ENCODE results near the gene TANC1. TPM values are rescaled to one million over a fixed set of nuclear protein-coding genes. Genes with fewer than 3 reads are reported as not detected.

Gene TANC1
- total RNA-seq, 2 experiments from 2014 or later = 0.31 to 0.33 TPM

- Mint-ChIP-seq H3K36me3 (peaks cover 1% of the 10 kb centered on the region), H3K4me1 (no peaks in the 10 kb centered on the region), H3K27ac (no peak overlapping the region), H3K27me3 (peaks cover 2% of the 10 kb centered on the region), H3K9me3 (peaks cover 11% of the 10 kb centered on the region), H3K4me3 (no peak overlapping the region)
- ATAC-seq (ENCODE audit: low read depth) (no peak), DNase-seq (no peak)
- POLR2A ChIA-PET = no interaction called here
Observed at GRCh38 chr2:159009940-159010339, 41.5 kb downstream of the TANC1 start.

GRCh38 chr2:159010340-159010739, 41.9 kb downstream of the TANC1 start:
- ATAC-seq (ENCODE audit: low read depth) = no peak
- peaks cover 11% of the 10 kb centered on the region for H3K9me3 Mint-ChIP-seq
- H3K4me3 Mint-ChIP-seq = no peak overlapping the region
- no peaks in the 10 kb centered on the region for H3K4me1 Mint-ChIP-seq
- POLR2A ChIA-PET = no interaction called here
- DNase-seq = no peak
- no peak overlapping the region for H3K27ac Mint-ChIP-seq
- peaks cover 2% of the 10 kb centered on the region for H3K27me3 Mint-ChIP-seq
- H3K36me3 Mint-ChIP-seq = peaks cover 1% of the 10 kb centered on the region

- no peak for DNase-seq
- POLR2A ChIA-PET = no interaction called here
- no peaks in the 10 kb centered on the region for H3K4me1 Mint-ChIP-seq
- H3K27me3 Mint-ChIP-seq = peaks cover 2% of the 10 kb centered on the region
- H3K9me3 Mint-ChIP-seq = peaks cover 15% of the 10 kb centered on the region
- H3K36me3 Mint-ChIP-seq = peaks cover 3% of the 10 kb centered on the region
- no peak overlapping the region for H3K27ac Mint-ChIP-seq
- H3K4me3 Mint-ChIP-seq = no peak overlapping the region
- ATAC-seq (ENCODE audit: low read depth) = no peak
Observed at GRCh38 chr2:159010963-159011362, 42.5 kb downstream of the TANC1 start.

- peaks cover 22% of the 10 kb centered on the region for H3K9me3 Mint-ChIP-seq
- H3K4me1 Mint-ChIP-seq = no peaks in the 10 kb centered on the region
- DNase-seq = no peak
- no peak overlapping the region for H3K27ac Mint-ChIP-seq
- no peak for ATAC-seq (ENCODE audit: low read depth)
- H3K36me3 Mint-ChIP-seq = peaks cover 3% of the 10 kb centered on the region
- H3K4me3 Mint-ChIP-seq = no peak overlapping the region
- H3K27me3 Mint-ChIP-seq = peaks cover 2% of the 10 kb centered on the region
- POLR2A ChIA-PET = no interaction called here
Observed at GRCh38 chr2:159012142-159012541, 43.7 kb downstream of the TANC1 start.

GRCh38 chr2:159013103-159013502, 44.7 kb downstream of the TANC1 start:
- DNase-seq (no peak), ATAC-seq (ENCODE audit: low read depth) (no peak)
- Mint-ChIP-seq H3K4me1 (no peaks in the 10 kb centered on the region), H3K36me3 (peaks cover 3% of the 10 kb centered on the region), H3K4me3 (no peak overlapping the region), H3K9me3 (peaks cover 22% of the 10 kb centered on the region), H3K27ac (no peak overlapping the region), H3K27me3 (peaks cover 2% of the 10 kb centered on the region)
- POLR2A ChIA-PET = no interaction called here

GRCh38 chr2:159015174-159015573, 46.7 kb downstream of the TANC1 start:
- Mint-ChIP-seq H3K4me1 (no peaks in the 10 kb centered on the region), H3K27me3 (peaks cover 2% of the 10 kb centered on the region), H3K9me3 (peaks cover 21% of the 10 kb centered on the region), H3K4me3 (no peak overlapping the region), H3K27ac (no peak overlapping the region), H3K36me3 (peaks cover 3% of the 10 kb centered on the region)
- POLR2A ChIA-PET = no interaction called here
- no peak for ATAC-seq (ENCODE audit: low read depth)
- no peak for DNase-seq

- DNase-seq = no peak
- Mint-ChIP-seq H3K36me3 (peaks cover 3% of the 10 kb centered on the region), H3K27me3 (peaks cover under 1% of the 10 kb centered on the region), H3K4me3 (no peak overlapping the region), H3K27ac (no peak overlapping the region), H3K9me3 (peaks cover 21% of the 10 kb centered on the region), H3K4me1 (no peaks in the 10 kb centered on the region)
- no peak for ATAC-seq (ENCODE audit: low read depth)
- POLR2A ChIA-PET = no interaction called here
Observed at GRCh38 chr2:159015823-159016222, 47.4 kb downstream of the TANC1 start.

GRCh38 chr2:159017837-159018236, 49.4 kb downstream of the TANC1 start:
- Mint-ChIP-seq H3K4me3 (no peak overlapping the region), H3K27ac (no peak overlapping the region), H3K9me3 (peaks cover 21% of the 10 kb centered on the region), H3K36me3 (peaks cover 3% of the 10 kb centered on the region), H3K4me1 (no peaks in the 10 kb centered on the region), H3K27me3 (no peaks in the 10 kb centered on the region)
- ATAC-seq (ENCODE audit: low read depth) (no peak), DNase-seq (no peak)
- POLR2A ChIA-PET = no interaction called here

- peaks cover 20% of the 10 kb centered on the region for H3K9me3 Mint-ChIP-seq
- H3K27ac Mint-ChIP-seq = no peak overlapping the region
- DNase-seq (no peak), ATAC-seq (ENCODE audit: low read depth) (no peak)
- POLR2A ChIA-PET = no interaction called here
- no peak overlapping the region for H3K4me3 Mint-ChIP-seq
- peaks cover 3% of the 10 kb centered on the region for H3K36me3 Mint-ChIP-seq
- no peaks in the 10 kb centered on the region for H3K4me1 Mint-ChIP-seq
- H3K27me3 Mint-ChIP-seq = no peaks in the 10 kb centered on the region
Observed at GRCh38 chr2:159019021-159019420, 50.6 kb downstream of the TANC1 start.

- Mint-ChIP-seq H3K4me3 (no peak overlapping the region), H3K9me3 (no peaks in the 10 kb centered on the region), H3K36me3 (no peaks in the 10 kb centered on the region), H3K27ac (no peak overlapping the region), H3K4me1 (no peaks in the 10 kb centered on the region), H3K27me3 (no peaks in the 10 kb centered on the region)
- no peak for DNase-seq
- POLR2A ChIA-PET = no interaction called here
- no peak for ATAC-seq (ENCODE audit: low read depth)
Observed at GRCh38 chr2:159022019-159022418, 53.6 kb downstream of the TANC1 start.

- POLR2A ChIA-PET = no interaction called here
- peaks cover 3% of the 10 kb centered on the region for H3K4me1 Mint-ChIP-seq
- no peak for ATAC-seq (ENCODE audit: low read depth)
- no peak overlapping the region for H3K4me3 Mint-ChIP-seq
- H3K27me3 Mint-ChIP-seq = no peaks in the 10 kb centered on the region
- no peaks in the 10 kb centered on the region for H3K9me3 Mint-ChIP-seq
- DNase-seq = no peak
- H3K27ac Mint-ChIP-seq = no peak overlapping the region
- H3K36me3 Mint-ChIP-seq = no peaks in the 10 kb centered on the region
Observed at GRCh38 chr2:159026170-159026569, 57.7 kb downstream of the TANC1 start.

- ATAC-seq (ENCODE audit: low read depth) = no peak
- Mint-ChIP-seq H3K4me3 (no peak overlapping the region), H3K9me3 (no peaks in the 10 kb centered on the region), H3K27ac (no peak overlapping the region), H3K4me1 (peaks cover 3% of the 10 kb centered on the region), H3K27me3 (no peaks in the 10 kb centered on the region), H3K36me3 (no peaks in the 10 kb centered on the region)
- DNase-seq = no peak
- POLR2A ChIA-PET = no interaction called here
Observed at GRCh38 chr2:159028776-159029175, 60.3 kb downstream of the TANC1 start.

GRCh38 chr2:159029936-159030335, 61.5 kb downstream of the TANC1 start:
- Mint-ChIP-seq H3K9me3 (no peaks in the 10 kb centered on the region), H3K4me1 (peaks cover 3% of the 10 kb centered on the region), H3K27me3 (no peaks in the 10 kb centered on the region), H3K4me3 (no peak overlapping the region), H3K36me3 (no peaks in the 10 kb centered on the region), H3K27ac (no peak overlapping the region)
- DNase-seq (no peak), ATAC-seq (ENCODE audit: low read depth) (no peak)
- POLR2A ChIA-PET = no interaction called here

GRCh38 chr2:159030674-159031380, 62.4 kb downstream of the TANC1 start:
- DNase-seq (no peak), ATAC-seq (ENCODE audit: low read depth) (no peak)
- Mint-ChIP-seq H3K9me3 (no peaks in the 10 kb centered on the region), H3K27me3 (no peaks in the 10 kb centered on the region), H3K36me3 (no peaks in the 10 kb centered on the region), H3K27ac (no peak overlapping the region), H3K4me3 (no peak overlapping the region), H3K4me1 (peaks cover 3% of the 10 kb centered on the region)
- POLR2A ChIA-PET = no interaction called here

GRCh38 chr2:159032146-159032545, 63.7 kb downstream of the TANC1 start:
- no peaks in the 10 kb centered on the region for H3K9me3 Mint-ChIP-seq
- H3K36me3 Mint-ChIP-seq = no peaks in the 10 kb centered on the region
- no peak for DNase-seq
- no peak for ATAC-seq (ENCODE audit: low read depth)
- peaks cover 3% of the 10 kb centered on the region for H3K4me1 Mint-ChIP-seq
- POLR2A ChIA-PET = no interaction called here
- no peaks in the 10 kb centered on the region for H3K27me3 Mint-ChIP-seq
- H3K4me3 Mint-ChIP-seq = no peak overlapping the region
- no peak overlapping the region for H3K27ac Mint-ChIP-seq
